Prostate gland (tissue), 2 donors: ENCODE data around the gene AP2B1. TPM values are rescaled to one million over a fixed set of nuclear protein-coding genes. Genes with fewer than 3 reads are reported as not detected.

Source experiments
- DNase-seq: peaks from one replicate; pipeline ENCODE4 v3.0.0-alpha.2; 2019; ENCODE audit warnings: low spot score
- H3K27ac ChIP-seq, 2 donors: fragments of 200-600 bp; sonication (generic); 2 replicates each; pipeline ENCODE4 v1.5.1; 2017 to 2019
- H3K27me3 ChIP-seq: fragments of 200-600 bp; sonication (generic); replicated peaks from 2 replicates; pipeline ENCODE4 v1.5.1; 2019; ENCODE audit not compliant: insufficient read depth
- H3K36me3 ChIP-seq, 2 donors: fragments of 200-600 bp; sonication (generic); 1 replicate in 1 of 2; 2 replicates in 1 of 2; pipeline versions ENCODE4 v1.5.1 to v1.8.1; 2017 to 2019
- H3K4me1 ChIP-seq: fragments of 200-600 bp; sonication (generic); replicated peaks from 2 replicates; pipeline ENCODE4 v1.5.1; 2019
- H3K4me3 ChIP-seq, 2 donors: fragments of 200-600 bp; sonication (generic); 2 replicates each; pipeline ENCODE4 v1.5.1; 2017 to 2019
- H3K9me3 ChIP-seq: fragments of 200-600 bp; sonication (generic); 2 replicates; pipeline ENCODE4 v1.5.1; 2017
- CTCF ChIP-seq, 4 experiments: fragments of 200-600 bp in 2 of 4; fragments of 450-650 bp in 2 of 4; sonication (generic) in 2 of 4; IDR thresholded peaks; 1 replicate in 3 of 4; 2 replicates in 1 of 4; pipeline ENCODE4 v1.5.1; 2016 to 2019; ENCODE audit warnings: antibody characterized with exemption in 4 of 4, mild to moderate bottlenecking in 2 of 4, moderate library complexity in 2 of 4
- POLR2A ChIP-seq: fragments of 450-650 bp; IDR thresholded peaks from one replicate; pipeline ENCODE4 v1.6.1; 2016; ENCODE audit warnings: antibody characterized with exemption, mild to moderate bottlenecking
- POLR2AphosphoS5 ChIP-seq: sonication (generic); formaldehyde crosslinking; IDR thresholded peaks from one replicate; pipeline ENCODE4 v1.6.1; 2017; ENCODE audit warnings: antibody characterized with exemption
- WGBS: methylation state at CpG from one replicate; pipeline ENCODE4 v1.1.5; 2018; 5-methylcytosine and 5-hydroxymethylcytosine counted together
- intact Hi-C: fragments of 100-400 bp; cut with DNase I; formaldehyde crosslinking; loops from one replicate; pipeline ENCODE4 v1.14.2; 2022
- total RNA-seq, 2 donors: library from RNA; depleted of rRNA; stranded (reverse); fragments of >200 nt; gene quantifications; one replicate each; pipeline ENCODE4 v1.1.0, GENCODE V29; 2016

Gene AP2B1
- total RNA-seq, 2 donors from 2014 or later = 66.8 to 92.9 TPM

DNA sequence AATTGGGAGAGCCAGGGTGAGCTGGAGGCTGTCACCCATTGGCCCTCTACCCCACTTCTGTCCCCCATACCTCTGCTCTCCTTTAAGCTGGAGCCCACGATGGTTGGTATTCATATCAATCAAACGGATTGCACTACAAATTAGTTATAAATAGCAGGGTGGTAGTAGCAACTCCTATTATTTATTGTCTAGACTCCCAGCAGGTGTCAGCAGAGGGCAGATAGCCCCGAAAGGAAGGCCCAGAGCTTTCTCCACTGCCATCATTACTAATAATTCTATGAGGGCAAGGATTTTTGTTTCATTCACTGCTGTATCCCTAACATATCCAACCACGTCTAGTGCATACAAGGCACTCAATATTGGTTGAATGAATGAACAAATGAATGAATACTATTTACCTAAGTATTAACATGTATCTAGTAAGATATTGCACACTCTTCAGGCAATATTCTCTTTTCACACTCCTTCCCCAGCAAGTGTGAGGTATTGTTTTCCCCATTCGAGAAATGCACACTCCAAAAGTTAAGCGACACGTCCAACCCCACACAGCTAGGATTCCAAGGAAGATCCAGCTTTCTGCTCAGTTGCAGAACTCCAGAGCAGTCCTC, 179.9 kb downstream of the AP2B1 start:
- DNase-seq = peak; percentile 28

DNA sequence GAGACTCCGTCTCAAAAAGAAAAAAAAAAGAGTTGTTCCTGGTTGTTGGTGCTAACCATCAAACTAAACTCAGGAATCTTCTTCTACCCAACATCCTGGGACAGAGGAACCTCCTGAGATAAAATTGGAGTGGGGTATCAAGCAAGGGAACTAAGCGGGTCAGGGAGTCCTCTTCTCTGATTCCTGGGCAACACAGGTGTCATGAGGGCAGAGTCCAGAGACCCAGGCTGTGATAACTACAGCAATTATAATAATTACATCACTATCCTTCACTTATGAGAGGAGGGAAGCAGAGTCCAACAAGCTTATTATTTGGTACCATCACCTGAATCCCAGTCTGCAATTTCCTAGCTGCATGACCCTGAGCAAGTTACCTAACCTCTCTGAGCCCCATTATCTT, 181.7 kb downstream of the AP2B1 start:
- WGBS = 88% methylated on average over 2 of the region's 2 CpGs
- Histone ChIP-seq H3K4me3 (no peak overlapping the region), H3K36me3 (no peaks in the 10 kb centered on the region), H3K27me3 (no peaks in the 10 kb centered on the region), H3K27ac (no peak overlapping the region), H3K9me3 (no peaks in the 10 kb centered on the region), H3K4me1 (peaks cover 4% of the 10 kb centered on the region)
- TF ChIP-seq CTCF (IDR thresholded peaks at IDR 0.05) (no peak), POLR2A (no peak), POLR2AphosphoS5 (no peak)
- intact Hi-C loops = no loop called here
- DNase-seq = no peak

More for the DNA sequence above, 179.9 kb downstream of the AP2B1 start:
- intact Hi-C loops = no loop called here
- no peak overlapping the region for H3K27ac ChIP-seq
- H3K4me3 ChIP-seq = no peak overlapping the region
- H3K4me1 ChIP-seq = peaks cover 6% of the 10 kb centered on the region
- H3K9me3 ChIP-seq = no peaks in the 10 kb centered on the region
- H3K36me3 ChIP-seq = no peaks in the 10 kb centered on the region
- 51% methylated on average over 7 of the region's 7 CpGs for whole genome bisulfite sequencing
- H3K27me3 ChIP-seq = no peaks in the 10 kb centered on the region
- peak; percentile 37 to 71 (median 53) for TF ChIP-seq CTCF (IDR thresholded peaks at IDR 0.05)
- peak; percentile 32 for TF ChIP-seq POLR2AphosphoS5
- TF ChIP-seq POLR2A = no peak

DNA sequence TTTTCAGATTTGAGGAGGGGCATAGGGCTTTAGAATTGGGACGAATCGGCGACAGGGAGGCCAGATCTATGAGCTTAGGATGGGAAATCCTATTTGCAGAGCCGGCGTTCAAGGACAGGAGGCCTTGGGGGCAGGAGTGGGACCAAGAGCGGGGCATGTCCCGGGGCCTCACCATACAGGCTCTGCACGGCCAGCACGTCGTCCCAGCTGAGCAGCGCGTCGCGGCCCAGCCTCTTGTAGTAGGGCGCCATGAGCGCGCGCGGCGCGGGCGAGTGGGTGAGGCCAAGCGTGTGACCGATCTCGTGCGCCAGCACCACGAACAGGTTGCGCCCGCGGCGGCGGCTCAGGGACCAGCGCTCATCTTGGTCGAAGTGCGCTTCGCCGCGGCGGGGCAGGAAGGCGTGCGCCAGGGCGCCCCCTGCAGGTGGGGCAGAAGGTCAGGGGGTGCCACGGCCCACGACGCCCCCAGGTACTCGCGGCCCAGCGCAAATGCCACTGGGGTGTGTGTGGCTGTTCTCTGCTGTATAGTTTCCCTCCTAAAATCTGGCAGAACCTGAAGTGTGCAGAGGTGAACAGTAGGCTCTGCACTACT, 182.9 kb downstream of the AP2B1 start:
- Histone ChIP-seq H3K27ac (no peak overlapping the region), H3K36me3 (no peaks in the 10 kb centered on the region), H3K4me1 (no peaks in the 10 kb centered on the region), H3K27me3 (no peaks in the 10 kb centered on the region), H3K4me3 (no peak overlapping the region), H3K9me3 (no peaks in the 10 kb centered on the region)
- 94% methylated on average over 48 of the region's 48 CpGs for WGBS
- intact Hi-C loops = no loop called here
- no peak for DNase-seq
- TF ChIP-seq POLR2AphosphoS5 = no peak
- no peak for TF ChIP-seq CTCF (IDR thresholded peaks at IDR 0.05)
- no peak for TF ChIP-seq POLR2A

- Histone ChIP-seq H3K27ac (peak overlapping the region in 1 of 2 donors; percentile 46), H3K36me3 (no peaks in the 10 kb centered on the region), H3K27me3 (no peaks in the 10 kb centered on the region), H3K4me1 (no peaks in the 10 kb centered on the region), H3K4me3 (no peak overlapping the region), H3K9me3 (no peaks in the 10 kb centered on the region)
- 92% methylated on average over 19 of the region's 20 CpGs for WGBS
- intact Hi-C loops = no loop called here
- no peak for TF ChIP-seq POLR2A
- no peak for TF ChIP-seq POLR2AphosphoS5
- no peak for DNase-seq
Observed at GRCh38 chr17:35773129-35773528, 186.0 kb downstream of the AP2B1 start.

DNA sequence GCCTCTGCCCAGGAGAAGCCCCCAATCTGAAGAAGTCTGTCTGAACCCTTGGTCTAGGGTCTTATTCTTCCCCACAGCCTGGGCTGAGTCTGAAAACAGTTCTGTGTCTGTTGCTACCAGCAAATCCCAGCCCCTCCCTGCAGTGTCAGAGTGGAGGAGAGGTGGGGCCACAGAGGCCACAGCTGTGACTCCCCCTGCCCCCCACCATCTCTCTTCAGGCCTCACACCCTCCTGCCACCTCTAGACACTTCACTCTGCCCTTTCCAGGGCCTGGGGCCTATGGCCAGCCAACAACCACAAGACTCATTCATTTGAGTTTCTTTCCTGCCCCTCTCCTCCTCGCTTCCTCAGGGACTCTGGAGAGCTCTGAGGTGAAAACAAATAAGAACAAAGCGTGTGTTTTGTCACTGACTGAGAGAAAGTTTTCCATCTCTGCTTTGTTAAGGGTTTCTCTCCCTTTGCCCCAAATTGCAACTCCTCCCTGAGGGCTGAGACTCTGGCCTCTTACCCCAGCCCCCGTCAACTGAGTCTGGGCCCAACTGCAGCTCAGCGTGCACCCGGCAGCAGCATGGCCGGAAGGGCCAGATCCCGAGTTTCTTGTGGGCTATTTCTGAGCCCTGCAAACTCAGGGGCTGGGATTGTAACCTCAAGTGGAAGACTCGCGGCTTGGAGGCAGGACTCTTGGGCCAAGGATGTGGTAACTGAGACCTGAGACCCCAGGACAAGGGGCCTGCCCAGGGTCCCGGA, 186.7 kb downstream of the AP2B1 start:
- intact Hi-C loops = no loop called here
- H3K9me3 ChIP-seq = no peaks in the 10 kb centered on the region
- no peaks in the 10 kb centered on the region for H3K27me3 ChIP-seq
- peak overlapping the region; percentile 26 to 46 for H3K27ac ChIP-seq
- no peak for DNase-seq
- no peak for TF ChIP-seq CTCF (IDR thresholded peaks at IDR 0.05)
- H3K36me3 ChIP-seq = no peaks in the 10 kb centered on the region
- H3K4me1 ChIP-seq = no peaks in the 10 kb centered on the region
- H3K4me3 ChIP-seq = no peak overlapping the region
- WGBS = 35% methylated on average over 10 of the region's 10 CpGs
